Measurements from ENCODE around the gene S1PR5.
"Not testable (repeated sequence)": the region's sequence is repeated elsewhere in the genome, so short reads cannot be mapped to it uniquely, and the experiment has no call there.

Gene S1PR5
- total RNA-seq, result 0 to 1.2 (median 0) reads per million in 17 experiments

GRCh38 chr19:10517361-10517759 is at the start of gene S1PR5:
TSS of gene S1PR5 (minus strand) at chr19:10517447. CDS start at chr19:10515011, 2,436 bp downstream.
- DNase-seq, result peak in 2 of 4 experiments; percentile 10 to 42

- peak; percentile 22 to 57 (median 44) for DNase-seq
Measured at GRCh38 chr19:10566658-10567410, 49.6 kb upstream of the S1PR5 start.

GRCh38 chr19:10566408-10566657 is 49.1 kb upstream of the S1PR5 start:
- no peak for DNase-seq

GRCh38 chr19:10565567-10566407 is 48.5 kb upstream of the S1PR5 start, which contains the start of gene KRI1:
TSS of gene KRI1 (minus strand) at chr19:10566010. CDS start at chr19:10565999, 11 bp downstream.
- peak; percentile 99 to 100 (median 100) for DNase-seq

- DNase-seq, result peak; percentile 30 to 66 (median 49)
Measured at GRCh38 chr19:10565028-10565566, 47.9 kb upstream of the S1PR5 start.

GRCh38 chr19:10562609-10563008 is 45.4 kb upstream of the S1PR5 start:
- no peak for DNase-seq

GRCh38 chr19:10560154-10560553 is 42.9 kb upstream of the S1PR5 start:
- no peak for DNase-seq

- no peak for DNase-seq
Measured at GRCh38 chr19:10557603-10558197, 40.5 kb upstream of the S1PR5 start.

- peak; percentile 17 to 50 (median 32) for DNase-seq
Measured at GRCh38 chr19:10555610-10555973, 38.3 kb upstream of the S1PR5 start.

- peak in 1 of 4 experiments; percentile 38 for DNase-seq
Measured at GRCh38 chr19:10554760-10555609, 37.7 kb upstream of the S1PR5 start.

- no peak for DNase-seq
Measured at GRCh38 chr19:10553943-10554381, 36.7 kb upstream of the S1PR5 start.

- DNase-seq, result no peak
Measured at GRCh38 chr19:10553087-10553667, 35.9 kb upstream of the S1PR5 start.

GRCh38 chr19:10552510-10553053 is 35.3 kb upstream of the S1PR5 start:
- DNase-seq, result peak in 1 of 4 experiments; percentile 21

GRCh38 chr19:10551698-10552301 is 34.6 kb upstream of the S1PR5 start:
- DNase-seq, result peak; percentile 21 to 51 (median 45)

- DNase-seq, result not testable (repeated sequence)
Measured at GRCh38 chr19:10551006-10551405, 33.8 kb upstream of the S1PR5 start.

- DNase-seq, result no peak
Measured at GRCh38 chr19:10550336-10550735, 33.1 kb upstream of the S1PR5 start.

- DNase-seq, result no peak
Measured at GRCh38 chr19:10549733-10550132, 32.5 kb upstream of the S1PR5 start.

GRCh38 chr19:10548746-10549276 is 31.6 kb upstream of the S1PR5 start:
- DNase-seq, result no peak

GRCh38 chr19:10546817-10547216 is 29.6 kb upstream of the S1PR5 start:
- no peak for DNase-seq

GRCh38 chr19:10544753-10545251 is 27.6 kb upstream of the S1PR5 start:
- DNase-seq, result no peak
